Breast epithelium (tissue), 3 donors: ENCODE measurements around the gene C9orf85.

ENCODE experiments used
- POLR2A ChIP-seq: fragments of 450-650 bp; IDR thresholded peaks from one replicate; pipeline ENCODE4 v1.6.1; 2016; ENCODE audit warnings: antibody characterized with exemption, mild to moderate bottlenecking, moderate library complexity
- POLR2AphosphoS5 ChIP-seq, 3 donors: sonication (generic); formaldehyde crosslinking; IDR thresholded peaks; one replicate each; pipeline ENCODE4 v1.6.1; 2017; ENCODE audit warnings: antibody characterized with exemption in 3 of 3
- TF ChIP-seq, protein P1 (sequence below), 3 donors: fragments of 450-650 bp; IDR thresholded peaks; one replicate each; pipeline ENCODE4 v1.5.1; 2016 to 2017; ENCODE audit warnings: antibody characterized with exemption in 3 of 3, mild to moderate bottlenecking in 3 of 3, moderate library complexity in 3 of 3

DNA sequence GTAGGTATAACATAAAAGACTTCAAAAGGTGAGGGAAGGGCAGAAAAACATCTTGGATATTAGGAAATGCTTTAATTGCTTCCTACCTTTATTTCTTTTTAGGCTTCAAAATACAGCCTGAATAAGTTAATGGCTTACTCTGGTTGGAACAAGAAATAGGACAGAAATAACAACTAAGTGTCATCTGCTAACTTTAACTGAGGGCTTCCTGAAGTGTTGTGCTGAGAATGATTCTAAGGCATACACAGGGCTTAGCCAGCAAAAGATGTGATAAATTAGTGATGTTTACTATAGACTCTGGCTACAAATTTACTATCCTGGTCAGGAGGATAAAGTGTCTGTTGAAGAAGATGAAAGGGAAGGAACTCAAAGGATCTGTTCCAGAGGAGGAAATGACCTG, 34.6 kb upstream of the C9orf85 start:
- TF ChIP-seq, protein P1, sequence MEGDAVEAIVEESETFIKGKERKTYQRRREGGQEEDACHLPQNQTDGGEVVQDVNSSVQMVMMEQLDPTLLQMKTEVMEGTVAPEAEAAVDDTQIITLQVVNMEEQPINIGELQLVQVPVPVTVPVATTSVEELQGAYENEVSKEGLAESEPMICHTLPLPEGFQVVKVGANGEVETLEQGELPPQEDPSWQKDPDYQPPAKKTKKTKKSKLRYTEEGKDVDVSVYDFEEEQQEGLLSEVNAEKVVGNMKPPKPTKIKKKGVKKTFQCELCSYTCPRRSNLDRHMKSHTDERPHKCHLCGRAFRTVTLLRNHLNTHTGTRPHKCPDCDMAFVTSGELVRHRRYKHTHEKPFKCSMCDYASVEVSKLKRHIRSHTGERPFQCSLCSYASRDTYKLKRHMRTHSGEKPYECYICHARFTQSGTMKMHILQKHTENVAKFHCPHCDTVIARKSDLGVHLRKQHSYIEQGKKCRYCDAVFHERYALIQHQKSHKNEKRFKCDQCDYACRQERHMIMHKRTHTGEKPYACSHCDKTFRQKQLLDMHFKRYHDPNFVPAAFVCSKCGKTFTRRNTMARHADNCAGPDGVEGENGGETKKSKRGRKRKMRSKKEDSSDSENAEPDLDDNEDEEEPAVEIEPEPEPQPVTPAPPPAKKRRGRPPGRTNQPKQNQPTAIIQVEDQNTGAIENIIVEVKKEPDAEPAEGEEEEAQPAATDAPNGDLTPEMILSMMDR (IDR thresholded peaks at IDR 0.05), result no peak
- TF ChIP-seq POLR2A, result no peak
- TF ChIP-seq POLR2AphosphoS5 (IDR thresholded peaks at IDR 0.05), result no peak
